ENCODE results near the gene SCN9A. TPM values are rescaled to one million over a fixed set of nuclear protein-coding genes. Genes with fewer than 3 reads are reported as not detected.
A peak's percentile ranks its signal among the peaks of the same experiment; 100 is the strongest.

Gene SCN9A
- total and polyA plus RNA-seq, 2 donors (not counting 1 experiment from before 2014, with no cell fraction given), result 64.2 to 105 TPM

GRCh38 chr2:166242309-166242708 lies 133.4 kb downstream of the SCN9A start:
- no peak for DNase-seq (ENCODE audit: low read depth in 2 of 2)
- no peak overlapping the region for H3K4me2 ChIP-seq (ENCODE audit: extremely low read depth, insufficient read depth, low read length)
- H3K9ac ChIP-seq (ENCODE audit: insufficient read depth, low read length), result no peak overlapping the region
- TF ChIP-seq EZH2 (IDR thresholded peaks at IDR 0.05; ENCODE audit: low read length, missing control alignments) (no peak), CTCF (conservative IDR thresholded peaks at IDR 0.05 in 1 of 2, IDR thresholded peaks at IDR 0.05 in 1 of 2; ENCODE audit: low read depth in 1 of 2, low read length in 2 of 2) (no peak)
- no peak overlapping the region for H2AFZ ChIP-seq (ENCODE audit: low read length)
- H3K36me3 ChIP-seq (ENCODE audit: control insufficient read depth, insufficient read depth, low read length), result no peaks in the 10 kb centered on the region
- no peaks in the 10 kb centered on the region for H3K27me3 ChIP-seq (ENCODE audit: control insufficient read depth, insufficient read depth, low read length)
- H4K20me1 ChIP-seq (ENCODE audit: control insufficient read depth, extremely low read depth, insufficient read depth, low read length), result no peaks in the 10 kb centered on the region
- H3K27ac ChIP-seq (ENCODE audit: insufficient read depth, low read length), result no peak overlapping the region
- no peaks in the 10 kb centered on the region for H3K9me3 ChIP-seq (ENCODE audit: control insufficient read depth, insufficient read depth, low read depth, low read length)
- H3K4me1 ChIP-seq (ENCODE audit: control insufficient read depth, extremely low read depth, insufficient read depth, low read length), result peaks cover 2% of the 10 kb centered on the region
- H3K79me2 ChIP-seq (ENCODE audit: control insufficient read depth, insufficient read depth, low read length), result no peaks in the 10 kb centered on the region
- H3K4me3 ChIP-seq (replicated peaks in 1 of 4; ENCODE audit: control extremely low read depth in 1 of 4, insufficient read depth in 1 of 4, low read depth in 3 of 4, low read length in 4 of 4), result no peak overlapping the region

DNA sequence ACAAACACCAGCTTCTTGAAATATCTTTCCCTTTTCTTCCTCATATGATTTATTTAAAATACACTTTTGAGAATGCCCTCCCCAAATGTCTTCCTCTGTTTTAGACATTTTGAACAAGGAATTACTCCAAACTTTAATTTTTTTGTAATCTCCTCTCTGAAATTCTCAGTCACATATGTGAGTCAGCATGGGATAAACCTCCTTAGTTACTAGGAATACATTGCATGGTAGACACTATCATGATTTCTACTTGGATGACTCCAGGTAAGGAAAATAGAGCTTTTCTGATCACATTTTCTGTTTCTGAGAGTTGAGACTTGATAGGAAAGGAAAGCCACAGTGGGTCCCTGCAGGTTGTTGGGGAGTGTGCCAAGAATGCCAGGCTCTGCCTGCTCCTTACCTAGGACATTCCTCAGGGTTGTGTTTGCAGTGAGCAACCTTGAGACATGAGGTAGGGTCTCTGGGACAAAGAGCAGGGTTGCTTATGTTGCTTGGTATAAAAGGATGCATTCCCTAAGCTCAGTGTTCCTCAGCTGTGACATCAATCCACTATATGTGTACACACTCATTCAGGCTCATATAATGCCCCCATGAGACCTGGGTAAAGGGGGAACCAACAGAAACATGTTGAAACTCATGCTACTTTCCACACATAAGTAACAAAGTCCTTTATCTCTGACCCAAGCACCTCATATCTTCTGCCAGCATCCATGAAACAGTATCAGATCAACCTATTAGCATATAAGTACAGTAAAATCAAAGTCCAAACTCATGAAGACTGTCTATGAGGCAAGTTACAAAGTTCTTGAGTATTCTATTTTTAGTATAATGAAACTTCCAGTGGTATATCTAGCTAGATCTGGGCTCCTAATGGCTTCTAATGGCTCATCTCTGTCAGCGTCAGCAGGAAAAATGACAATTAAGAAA lies 135.1 kb downstream of the SCN9A start:
- no peaks in the 10 kb centered on the region for H3K36me3 ChIP-seq (ENCODE audit: control insufficient read depth, insufficient read depth, low read length)
- no peak overlapping the region for H3K4me2 ChIP-seq (ENCODE audit: extremely low read depth, insufficient read depth, low read length)
- H3K79me2 ChIP-seq (ENCODE audit: control insufficient read depth, insufficient read depth, low read length), result no peaks in the 10 kb centered on the region
- H3K4me1 ChIP-seq (ENCODE audit: control insufficient read depth, extremely low read depth, insufficient read depth, low read length), result peaks cover 2% of the 10 kb centered on the region
- H3K9ac ChIP-seq (ENCODE audit: insufficient read depth, low read length), result no peak overlapping the region
- no peak for TF ChIP-seq EZH2 (IDR thresholded peaks at IDR 0.05; ENCODE audit: low read length, missing control alignments)
- no peak for TF ChIP-seq CTCF (conservative IDR thresholded peaks at IDR 0.05 in 1 of 2, IDR thresholded peaks at IDR 0.05 in 1 of 2; ENCODE audit: low read depth in 1 of 2, low read length in 2 of 2)
- H3K4me3 ChIP-seq (replicated peaks in 1 of 4; ENCODE audit: control extremely low read depth in 1 of 4, insufficient read depth in 1 of 4, low read depth in 3 of 4, low read length in 4 of 4), result no peak overlapping the region
- peak in 1 of 2 donors; percentile 19 for DNase-seq (ENCODE audit: low read depth in 2 of 2)
- no peaks in the 10 kb centered on the region for H3K9me3 ChIP-seq (ENCODE audit: control insufficient read depth, insufficient read depth, low read depth, low read length)
- no peak overlapping the region for H2AFZ ChIP-seq (ENCODE audit: low read length)
- no peaks in the 10 kb centered on the region for H3K27me3 ChIP-seq (ENCODE audit: control insufficient read depth, insufficient read depth, low read length)
- H4K20me1 ChIP-seq (ENCODE audit: control insufficient read depth, extremely low read depth, insufficient read depth, low read length), result no peaks in the 10 kb centered on the region
- H3K27ac ChIP-seq (ENCODE audit: insufficient read depth, low read length), result no peak overlapping the region

DNA sequence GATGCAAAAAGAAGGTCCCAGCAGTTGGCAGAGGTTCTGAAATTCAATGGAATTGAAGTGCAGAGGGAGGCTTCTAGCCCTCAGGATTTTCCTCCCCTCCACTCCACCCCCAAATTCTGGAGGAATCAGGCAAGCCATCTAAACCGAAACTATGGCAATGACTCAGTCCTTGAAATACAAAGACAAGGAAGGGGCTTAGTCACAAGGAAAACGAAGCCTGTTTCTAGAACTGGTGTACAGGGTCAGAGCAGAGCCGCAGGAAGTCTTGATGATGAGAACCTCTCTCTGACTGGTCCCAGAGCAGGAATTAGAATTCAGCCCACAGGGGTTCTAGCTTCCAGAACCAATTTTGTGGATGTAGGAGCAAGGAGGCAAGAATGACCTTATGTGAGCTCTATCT lies 136.2 kb downstream of the SCN9A start:
- Histone ChIP-seq H3K27ac (ENCODE audit: insufficient read depth, low read length) (peak overlapping the region; percentile 66), H4K20me1 (ENCODE audit: control insufficient read depth, extremely low read depth, insufficient read depth, low read length) (no peaks in the 10 kb centered on the region), H3K27me3 (ENCODE audit: control insufficient read depth, insufficient read depth, low read length) (no peaks in the 10 kb centered on the region), H3K4me2 (ENCODE audit: extremely low read depth, insufficient read depth, low read length) (peak overlapping the region; percentile 54), H3K4me1 (ENCODE audit: control insufficient read depth, extremely low read depth, insufficient read depth, low read length) (peaks cover 6% of the 10 kb centered on the region), H3K9me3 (ENCODE audit: control insufficient read depth, insufficient read depth, low read depth, low read length) (no peaks in the 10 kb centered on the region), H3K79me2 (ENCODE audit: control insufficient read depth, insufficient read depth, low read length) (no peaks in the 10 kb centered on the region), H2AFZ (ENCODE audit: low read length) (peak overlapping the region; percentile 19), H3K4me3 (replicated peaks in 1 of 4; ENCODE audit: control extremely low read depth in 1 of 4, insufficient read depth in 1 of 4, low read depth in 3 of 4, low read length in 4 of 4) (no peak overlapping the region), H3K9ac (ENCODE audit: insufficient read depth, low read length) (peak overlapping the region; percentile 9), H3K36me3 (ENCODE audit: control insufficient read depth, insufficient read depth, low read length) (no peaks in the 10 kb centered on the region)
- TF ChIP-seq CTCF (conservative IDR thresholded peaks at IDR 0.05 in 1 of 2, IDR thresholded peaks at IDR 0.05 in 1 of 2; ENCODE audit: low read depth in 1 of 2, low read length in 2 of 2) (no peak), EZH2 (IDR thresholded peaks at IDR 0.05; ENCODE audit: low read length, missing control alignments) (no peak)
- DNase-seq (ENCODE audit: low read depth in 2 of 2), result peak; percentile 89 to 96

All from fibroblast of lung (primary cell).